Measurements from ENCODE around the gene C16orf86. TPM values are rescaled to one million over a fixed set of nuclear protein-coding genes. Genes with fewer than 3 reads are reported as not detected.

C16orf86 gene
- total RNA-seq, 1 donor from 2014 or later: 0.79 TPM

DNA sequence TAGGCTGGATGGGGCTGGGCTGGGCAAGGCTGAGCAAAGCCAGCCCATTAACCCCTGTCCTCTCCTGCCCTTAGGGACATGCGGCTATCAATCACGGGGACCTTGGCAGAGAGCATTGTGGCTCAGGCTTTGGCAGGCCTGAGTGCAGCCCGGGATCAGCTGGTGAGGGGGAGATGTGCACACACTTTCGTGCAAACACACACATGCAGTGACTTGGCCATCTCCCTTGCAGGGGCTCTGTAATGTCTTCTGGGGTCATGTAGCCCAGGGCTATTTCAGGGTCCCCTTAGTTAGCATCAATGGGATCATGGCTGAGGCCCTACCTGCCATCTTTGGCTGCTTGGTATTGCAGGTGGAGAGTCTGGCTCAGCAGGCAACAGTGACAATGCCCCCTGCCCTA lies 14.8 kb upstream of the C16orf86 start:
- no peak for FAIRE-seq
- DNase-seq (ENCODE audit: low read depth): no peak
- Histone ChIP-seq H3K27me3 (ENCODE audit: control insufficient read depth, insufficient read depth, low read length) (peaks cover 44% of the 10 kb centered on the region), H3K36me3 (ENCODE audit: control insufficient read depth, insufficient read depth, low read length) (no peaks in the 10 kb centered on the region), H3K4me3 (ENCODE audit: low read depth, low read length) (no peak overlapping the region)
- TF ChIP-seq, protein P1, sequence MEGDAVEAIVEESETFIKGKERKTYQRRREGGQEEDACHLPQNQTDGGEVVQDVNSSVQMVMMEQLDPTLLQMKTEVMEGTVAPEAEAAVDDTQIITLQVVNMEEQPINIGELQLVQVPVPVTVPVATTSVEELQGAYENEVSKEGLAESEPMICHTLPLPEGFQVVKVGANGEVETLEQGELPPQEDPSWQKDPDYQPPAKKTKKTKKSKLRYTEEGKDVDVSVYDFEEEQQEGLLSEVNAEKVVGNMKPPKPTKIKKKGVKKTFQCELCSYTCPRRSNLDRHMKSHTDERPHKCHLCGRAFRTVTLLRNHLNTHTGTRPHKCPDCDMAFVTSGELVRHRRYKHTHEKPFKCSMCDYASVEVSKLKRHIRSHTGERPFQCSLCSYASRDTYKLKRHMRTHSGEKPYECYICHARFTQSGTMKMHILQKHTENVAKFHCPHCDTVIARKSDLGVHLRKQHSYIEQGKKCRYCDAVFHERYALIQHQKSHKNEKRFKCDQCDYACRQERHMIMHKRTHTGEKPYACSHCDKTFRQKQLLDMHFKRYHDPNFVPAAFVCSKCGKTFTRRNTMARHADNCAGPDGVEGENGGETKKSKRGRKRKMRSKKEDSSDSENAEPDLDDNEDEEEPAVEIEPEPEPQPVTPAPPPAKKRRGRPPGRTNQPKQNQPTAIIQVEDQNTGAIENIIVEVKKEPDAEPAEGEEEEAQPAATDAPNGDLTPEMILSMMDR (IDR thresholded peaks at IDR 0.05; ENCODE audit: insufficient read depth, low read length, severe bottlenecking): no peak

DNA sequence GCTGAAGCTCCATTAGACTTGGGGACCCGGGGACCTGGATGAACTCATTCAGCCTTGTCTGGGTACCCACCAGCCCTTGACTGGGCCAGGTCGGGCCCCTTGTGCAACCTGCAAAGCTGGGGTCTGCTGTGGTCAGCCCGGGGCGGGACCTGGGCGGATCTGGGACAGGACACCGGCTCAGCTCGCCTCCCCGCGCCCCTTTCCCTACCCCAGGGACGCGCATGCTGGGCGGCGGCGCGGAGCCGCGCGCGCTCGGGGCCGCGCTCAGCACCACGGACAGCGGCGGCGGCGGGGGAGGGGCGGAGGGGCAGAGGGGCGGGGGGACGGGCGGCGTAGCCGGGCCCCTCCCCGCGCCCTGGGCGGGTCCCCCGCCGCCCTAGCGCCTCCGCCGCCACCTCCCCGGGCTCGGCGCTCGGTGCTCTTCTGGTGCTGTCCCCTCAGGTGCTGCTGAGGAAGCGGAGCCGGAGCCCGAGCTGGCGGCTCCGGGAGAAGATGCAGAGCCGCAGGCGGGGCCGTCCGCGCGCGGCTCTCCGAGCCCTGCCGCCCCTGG lies 14.0 kb upstream of the C16orf86 start:
- FAIRE-seq (no peak), DNase-seq (ENCODE audit: low read depth) (no peak)
- Histone ChIP-seq H3K27me3 (ENCODE audit: control insufficient read depth, insufficient read depth, low read length) (peaks cover 40% of the 10 kb centered on the region), H3K4me3 (ENCODE audit: low read depth, low read length) (no peak overlapping the region), H3K36me3 (ENCODE audit: control insufficient read depth, insufficient read depth, low read length) (no peaks in the 10 kb centered on the region)
- TF ChIP-seq, protein P1 (IDR thresholded peaks at IDR 0.05; ENCODE audit: insufficient read depth, low read length, severe bottlenecking): no peak

DNA sequence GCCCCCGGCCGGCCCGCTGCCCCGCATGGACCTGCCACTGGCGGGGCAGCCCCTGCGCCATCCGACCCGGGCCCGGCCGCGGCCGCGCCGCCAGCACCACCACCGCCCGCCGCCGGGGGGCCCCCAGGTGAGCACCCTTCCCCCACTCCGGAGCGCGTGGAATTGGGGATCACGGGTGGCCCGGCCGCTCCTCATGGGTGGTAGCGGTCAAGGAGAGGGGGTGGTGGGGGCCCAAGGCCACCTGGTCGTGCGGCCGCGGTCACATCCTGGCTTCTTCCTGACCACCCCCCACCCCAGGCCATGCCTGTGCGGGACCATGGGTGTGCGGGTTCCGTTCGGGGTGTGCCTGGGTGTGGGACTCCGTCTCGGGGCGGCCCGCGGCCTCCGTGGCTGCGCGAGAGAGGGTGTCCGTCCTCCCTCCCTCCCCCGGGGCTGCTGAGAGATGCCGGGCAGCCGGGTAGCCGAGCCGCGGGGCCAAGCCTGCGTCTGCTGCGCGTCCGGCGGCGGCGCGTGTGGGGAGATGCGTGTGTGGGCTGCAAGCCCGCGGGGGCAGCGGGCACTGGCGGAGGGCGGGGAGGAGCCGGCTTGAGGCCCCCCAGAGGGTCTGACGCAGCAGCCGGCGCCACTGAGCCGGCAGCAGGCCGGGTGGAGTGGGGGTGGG lies 13.4 kb upstream of the C16orf86 start:
- FAIRE-seq: no peak
- TF ChIP-seq, protein P1 (IDR thresholded peaks at IDR 0.05; ENCODE audit: insufficient read depth, low read length, severe bottlenecking): peak; percentile 34
- peak overlapping the region; percentile 15 for H3K4me3 ChIP-seq (ENCODE audit: low read depth, low read length)
- peaks cover 37% of the 10 kb centered on the region for H3K27me3 ChIP-seq (ENCODE audit: control insufficient read depth, insufficient read depth, low read length)
- H3K36me3 ChIP-seq (ENCODE audit: control insufficient read depth, insufficient read depth, low read length): peaks cover under 1% of the 10 kb centered on the region
- no peak for DNase-seq (ENCODE audit: low read depth)

DNA sequence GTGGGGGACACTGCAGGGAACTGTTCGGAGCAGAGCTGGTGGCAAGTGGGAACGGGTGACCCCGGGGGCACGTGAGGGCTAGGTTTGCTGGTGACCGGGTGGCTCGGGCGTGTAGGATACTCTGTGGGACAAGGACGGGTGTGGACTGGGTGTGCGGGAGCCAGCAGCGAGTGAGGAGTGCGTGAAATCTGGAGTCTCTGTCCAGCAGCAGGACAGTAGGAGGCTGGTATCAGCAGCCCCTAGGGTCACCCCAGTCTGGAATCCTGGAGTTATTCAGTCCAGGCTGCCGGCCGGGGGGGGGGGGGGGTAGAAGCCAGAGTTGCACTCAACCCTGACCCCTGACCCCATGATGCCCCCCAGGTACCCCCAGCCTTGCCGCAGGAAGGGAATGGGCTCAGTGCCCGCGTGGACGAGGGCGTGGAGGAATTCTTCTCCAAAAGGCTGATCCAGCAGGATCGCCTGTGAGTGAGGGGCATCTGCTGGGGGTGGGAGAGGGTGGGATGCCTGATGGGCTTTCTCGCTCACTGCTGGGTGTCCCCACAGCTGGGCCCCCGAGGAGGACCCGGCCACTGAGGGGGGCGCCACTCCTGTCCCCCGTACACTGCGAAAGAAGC lies 12.7 kb upstream of the C16orf86 start:
- Histone ChIP-seq H3K36me3 (ENCODE audit: control insufficient read depth, insufficient read depth, low read length) (peaks cover 4% of the 10 kb centered on the region), H3K4me3 (ENCODE audit: low read depth, low read length) (no peak overlapping the region), H3K27me3 (ENCODE audit: control insufficient read depth, insufficient read depth, low read length) (peaks cover 35% of the 10 kb centered on the region)
- TF ChIP-seq, protein P1 (IDR thresholded peaks at IDR 0.05; ENCODE audit: insufficient read depth, low read length, severe bottlenecking): no peak
- DNase-seq (ENCODE audit: low read depth): no peak
- no peak for FAIRE-seq

DNA sequence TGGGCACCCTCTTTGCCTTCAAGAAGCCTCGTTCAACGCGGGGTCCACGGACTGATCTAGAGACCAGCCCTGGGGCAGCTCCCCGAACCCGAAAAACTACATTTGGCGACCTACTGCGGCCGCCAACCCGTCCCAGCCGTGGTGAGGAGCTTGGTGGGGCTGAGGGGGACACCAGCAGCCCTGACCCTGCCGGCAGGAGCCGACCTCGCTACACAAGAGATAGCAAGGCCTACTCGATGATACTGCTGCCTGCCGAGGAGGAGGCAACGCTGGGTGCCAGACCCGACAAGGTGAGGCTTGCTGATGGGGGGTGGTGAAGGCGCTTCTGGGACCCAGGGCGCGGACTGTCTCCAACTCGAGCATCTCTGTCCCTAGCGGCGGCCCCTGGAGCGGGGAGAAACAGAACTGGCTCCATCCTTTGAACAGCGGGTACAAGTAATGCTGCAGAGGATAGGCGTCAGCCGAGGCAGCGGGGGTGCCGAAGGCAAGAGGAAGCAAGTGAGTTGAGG lies 12.2 kb upstream of the C16orf86 start:
- peaks cover 5% of the 10 kb centered on the region for H3K36me3 ChIP-seq (ENCODE audit: control insufficient read depth, insufficient read depth, low read length)
- FAIRE-seq: no peak
- DNase-seq (ENCODE audit: low read depth): no peak
- peaks cover 31% of the 10 kb centered on the region for H3K27me3 ChIP-seq (ENCODE audit: control insufficient read depth, insufficient read depth, low read length)
- TF ChIP-seq, protein P1 (IDR thresholded peaks at IDR 0.05; ENCODE audit: insufficient read depth, low read length, severe bottlenecking): no peak
- H3K4me3 ChIP-seq (ENCODE audit: low read depth, low read length): no peak overlapping the region

Measured in bronchial epithelial cell (primary cell).